ENCODE results near the gene ELMO1. TPM values are rescaled to one million over a fixed set of nuclear protein-coding genes. Genes with fewer than 3 reads are reported as not detected.

ELMO1 gene
- total and polyA plus RNA-seq, 2 experiments from 2014 or later, result 19.7 to 28.7 TPM

GRCh38 chr7:36895192-36895591 lies 553.5 kb downstream of the ELMO1 start:
- no peaks in the 10 kb centered on the region for H3K9me2 ChIP-seq (replicated peaks; ENCODE audit: insufficient read depth)
- peak overlapping the region; percentile 57 for H3K27ac ChIP-seq
- TF ChIP-seq EZH2 (IDR thresholded peaks at IDR 0.05; ENCODE audit: borderline replicate concordance) (no peak), CTCF (IDR thresholded peaks at IDR 0.05; ENCODE audit: poor library complexity) (no peak), EZH2phosphoT487 (IDR thresholded peaks at IDR 0.05; ENCODE audit: low read depth, severe bottlenecking, unreplicated experiment) (no peak)
- no peaks in the 10 kb centered on the region for H3K9me3 ChIP-seq (ENCODE audit: low read depth)
- H3K79me2 ChIP-seq, result no peaks in the 10 kb centered on the region
- peaks cover 9% of the 10 kb centered on the region for H3K4me1 ChIP-seq (ENCODE audit: insufficient read depth)
- no peak overlapping the region for H3K4me2 ChIP-seq
- no peaks in the 10 kb centered on the region for H3K36me3 ChIP-seq (replicated peaks; ENCODE audit: insufficient read depth, low read depth)
- 63% methylated on average over 4 of the region's 4 CpGs for WGBS (ENCODE audit: low lambda C conversion rate, missing lambda C conversion rate)
- no peaks in the 10 kb centered on the region for H3K27me3 ChIP-seq
- no peak overlapping the region for H2AFZ ChIP-seq
- H3K4me3 ChIP-seq, result no peak overlapping the region
- peak; percentile 27 for DNase-seq (ENCODE audit: low spot score)
- no peaks in the 10 kb centered on the region for H4K20me1 ChIP-seq (ENCODE audit: insufficient read depth, poor library complexity, severe bottlenecking)

- Histone ChIP-seq H3K79me2 (no peaks in the 10 kb centered on the region), H3K9me3 (ENCODE audit: low read depth) (no peaks in the 10 kb centered on the region), H3K36me3 (replicated peaks; ENCODE audit: insufficient read depth, low read depth) (no peaks in the 10 kb centered on the region), H3K4me3 (no peak overlapping the region), H3K27ac (no peak overlapping the region), H3K9me2 (replicated peaks; ENCODE audit: insufficient read depth) (no peaks in the 10 kb centered on the region), H3K27me3 (no peaks in the 10 kb centered on the region), H2AFZ (no peak overlapping the region), H3K4me1 (ENCODE audit: insufficient read depth) (peaks cover 9% of the 10 kb centered on the region), H4K20me1 (ENCODE audit: insufficient read depth, poor library complexity, severe bottlenecking) (no peaks in the 10 kb centered on the region), H3K4me2 (no peak overlapping the region)
- DNase-seq (ENCODE audit: low spot score), result no peak
- 100% methylated on average over 1 of the region's 1 CpG for WGBS (ENCODE audit: low lambda C conversion rate, missing lambda C conversion rate)
- TF ChIP-seq EZH2phosphoT487 (IDR thresholded peaks at IDR 0.05; ENCODE audit: low read depth, severe bottlenecking, unreplicated experiment), result no peak
- no peak for TF ChIP-seq EZH2 (IDR thresholded peaks at IDR 0.05; ENCODE audit: borderline replicate concordance)
- TF ChIP-seq CTCF (IDR thresholded peaks at IDR 0.05; ENCODE audit: poor library complexity), result no peak
These were observed 554.5 kb downstream of the ELMO1 start for GRCh38 chr7:36894190-36894589.

GRCh38 chr7:36889182-36889581 lies 559.5 kb downstream of the ELMO1 start:
- Histone ChIP-seq H3K4me3 (no peak overlapping the region), H3K9me3 (ENCODE audit: low read depth) (no peaks in the 10 kb centered on the region), H4K20me1 (ENCODE audit: insufficient read depth, poor library complexity, severe bottlenecking) (no peaks in the 10 kb centered on the region), H3K27ac (no peak overlapping the region), H3K4me2 (no peak overlapping the region), H3K79me2 (no peaks in the 10 kb centered on the region), H3K36me3 (replicated peaks; ENCODE audit: insufficient read depth, low read depth) (no peaks in the 10 kb centered on the region), H3K9me2 (replicated peaks; ENCODE audit: insufficient read depth) (no peaks in the 10 kb centered on the region), H2AFZ (no peak overlapping the region), H3K27me3 (no peaks in the 10 kb centered on the region), H3K4me1 (ENCODE audit: insufficient read depth) (no peaks in the 10 kb centered on the region)
- no peak for DNase-seq (ENCODE audit: low spot score)
- 42% methylated on average over 1 of the region's 1 CpG for WGBS (ENCODE audit: low lambda C conversion rate, missing lambda C conversion rate)
- TF ChIP-seq EZH2 (IDR thresholded peaks at IDR 0.05; ENCODE audit: borderline replicate concordance) (no peak), EZH2phosphoT487 (IDR thresholded peaks at IDR 0.05; ENCODE audit: low read depth, severe bottlenecking, unreplicated experiment) (no peak), CTCF (IDR thresholded peaks at IDR 0.05; ENCODE audit: poor library complexity) (no peak)

GRCh38 chr7:36887969-36888368 lies 560.7 kb downstream of the ELMO1 start:
- Histone ChIP-seq H3K36me3 (replicated peaks; ENCODE audit: insufficient read depth, low read depth) (no peaks in the 10 kb centered on the region), H3K4me1 (ENCODE audit: insufficient read depth) (no peaks in the 10 kb centered on the region), H3K4me2 (no peak overlapping the region), H3K27ac (no peak overlapping the region), H3K4me3 (no peak overlapping the region), H3K9me3 (ENCODE audit: low read depth) (no peaks in the 10 kb centered on the region), H3K9me2 (replicated peaks; ENCODE audit: insufficient read depth) (no peaks in the 10 kb centered on the region), H3K79me2 (no peaks in the 10 kb centered on the region), H3K27me3 (no peaks in the 10 kb centered on the region), H2AFZ (no peak overlapping the region), H4K20me1 (ENCODE audit: insufficient read depth, poor library complexity, severe bottlenecking) (no peaks in the 10 kb centered on the region)
- WGBS (ENCODE audit: low lambda C conversion rate, missing lambda C conversion rate), result 67% methylated on average over 2 of the region's 2 CpGs
- no peak for DNase-seq (ENCODE audit: low spot score)
- TF ChIP-seq EZH2 (IDR thresholded peaks at IDR 0.05; ENCODE audit: borderline replicate concordance) (no peak), EZH2phosphoT487 (IDR thresholded peaks at IDR 0.05; ENCODE audit: low read depth, severe bottlenecking, unreplicated experiment) (no peak)

Measured in hepatocyte (in vitro differentiated cells).